ENCODE data around the gene SYNDIG1.

The SYNDIG1 gene

DNA sequence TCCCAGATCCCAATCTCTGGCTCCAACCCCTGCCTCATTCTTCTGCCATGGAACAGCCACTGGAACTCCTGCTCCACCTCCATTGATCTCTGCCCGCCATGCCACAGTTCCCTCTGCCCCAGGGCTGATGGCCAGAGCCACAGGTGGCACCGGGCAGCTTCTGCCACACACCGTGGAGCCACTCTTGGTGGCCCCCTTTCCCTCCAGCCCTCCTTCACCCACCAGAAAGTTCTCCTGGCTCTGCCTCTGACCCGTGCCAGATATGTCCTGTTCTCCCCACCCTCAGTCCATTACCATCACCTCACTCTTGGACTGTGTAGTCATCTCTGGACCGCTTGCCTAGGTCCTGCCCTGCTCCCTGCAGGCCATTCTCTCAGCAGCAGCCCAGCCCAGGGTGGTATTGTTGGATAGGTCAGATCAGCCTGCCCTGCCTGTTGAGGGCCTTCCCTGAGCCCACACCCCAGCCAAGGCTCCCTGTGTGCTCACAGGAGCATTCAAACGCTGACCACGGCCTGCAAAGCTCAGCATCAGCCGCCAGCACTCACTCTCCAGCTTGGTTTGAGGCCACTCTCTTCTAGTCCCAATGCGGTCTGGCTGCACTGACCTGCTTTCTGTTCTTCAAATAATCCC, 16.8 kb upstream of the SYNDIG1 start:
- Histone ChIP-seq H3K27me3 (peaks cover 4% of the 10 kb centered on the region), H3K4me3 (ENCODE audit: low read depth in 1 of 2, low read length in 1 of 2) (no peak overlapping the region), H3K27ac (no peak overlapping the region), H3K36me3 (no peaks in the 10 kb centered on the region), H3K4me1 (ENCODE audit: control insufficient read depth in 1 of 2, insufficient read depth in 1 of 2, low read depth in 1 of 2, low read length in 1 of 2) (no peaks in the 10 kb centered on the region), H3K9me3 (no peaks in the 10 kb centered on the region)
- TF ChIP-seq, protein P1, sequence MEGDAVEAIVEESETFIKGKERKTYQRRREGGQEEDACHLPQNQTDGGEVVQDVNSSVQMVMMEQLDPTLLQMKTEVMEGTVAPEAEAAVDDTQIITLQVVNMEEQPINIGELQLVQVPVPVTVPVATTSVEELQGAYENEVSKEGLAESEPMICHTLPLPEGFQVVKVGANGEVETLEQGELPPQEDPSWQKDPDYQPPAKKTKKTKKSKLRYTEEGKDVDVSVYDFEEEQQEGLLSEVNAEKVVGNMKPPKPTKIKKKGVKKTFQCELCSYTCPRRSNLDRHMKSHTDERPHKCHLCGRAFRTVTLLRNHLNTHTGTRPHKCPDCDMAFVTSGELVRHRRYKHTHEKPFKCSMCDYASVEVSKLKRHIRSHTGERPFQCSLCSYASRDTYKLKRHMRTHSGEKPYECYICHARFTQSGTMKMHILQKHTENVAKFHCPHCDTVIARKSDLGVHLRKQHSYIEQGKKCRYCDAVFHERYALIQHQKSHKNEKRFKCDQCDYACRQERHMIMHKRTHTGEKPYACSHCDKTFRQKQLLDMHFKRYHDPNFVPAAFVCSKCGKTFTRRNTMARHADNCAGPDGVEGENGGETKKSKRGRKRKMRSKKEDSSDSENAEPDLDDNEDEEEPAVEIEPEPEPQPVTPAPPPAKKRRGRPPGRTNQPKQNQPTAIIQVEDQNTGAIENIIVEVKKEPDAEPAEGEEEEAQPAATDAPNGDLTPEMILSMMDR (IDR thresholded peaks at IDR 0.05), result no peak

DNA sequence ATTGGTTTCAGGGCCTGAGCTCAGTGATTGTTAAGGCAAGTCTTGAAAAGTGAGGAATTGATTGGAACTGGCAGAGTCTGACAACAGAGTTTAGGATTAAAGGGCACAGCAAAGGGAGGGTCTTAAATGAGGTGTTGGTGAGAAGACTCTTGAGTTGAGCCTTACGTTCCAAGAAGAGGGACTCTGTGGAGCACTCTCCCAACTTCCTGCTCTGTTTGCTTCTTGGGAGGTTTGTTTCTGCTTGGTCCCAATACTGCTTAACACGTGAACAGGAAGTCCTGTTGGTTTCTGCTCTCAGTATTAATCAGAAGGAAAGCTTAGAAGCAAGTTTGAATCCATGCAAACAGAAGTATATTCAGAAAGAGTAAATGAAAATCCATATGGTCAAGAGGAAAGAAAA, 15.6 kb upstream of the SYNDIG1 start:
- Histone ChIP-seq H3K27me3 (peaks cover 11% of the 10 kb centered on the region), H3K4me3 (ENCODE audit: low read depth in 1 of 2, low read length in 1 of 2) (no peak overlapping the region)
- TF ChIP-seq, protein P1 (IDR thresholded peaks at IDR 0.05), result no peak

DNA sequence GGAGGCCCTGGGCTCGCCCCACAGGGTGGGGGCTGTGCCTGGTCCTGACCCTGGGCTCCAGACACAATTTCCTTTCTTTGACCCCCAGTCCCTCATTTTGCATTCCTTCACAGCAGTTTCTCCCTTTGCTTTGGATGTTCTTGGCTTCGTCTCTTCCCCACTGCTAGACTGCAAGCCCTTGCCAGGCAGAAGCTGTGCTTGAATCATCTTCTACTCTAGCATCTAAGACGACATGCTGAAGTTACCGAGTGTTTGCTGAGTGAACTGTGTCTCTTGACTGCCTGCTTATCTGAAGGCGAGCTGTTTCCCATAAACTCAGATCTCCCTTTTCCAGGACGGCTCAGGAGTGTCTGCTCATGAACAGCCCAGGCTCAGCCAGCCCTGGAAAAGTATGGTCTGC, 14.3 kb upstream of the SYNDIG1 start:
- TF ChIP-seq, protein P1 (IDR thresholded peaks at IDR 0.05), result no peak
- Histone ChIP-seq H3K4me1 (ENCODE audit: control insufficient read depth in 1 of 2, insufficient read depth in 1 of 2, low read depth in 1 of 2, low read length in 1 of 2) (no peaks in the 10 kb centered on the region), H3K27me3 (peaks cover 11% of the 10 kb centered on the region), H3K4me3 (ENCODE audit: low read depth in 1 of 2, low read length in 1 of 2) (no peak overlapping the region), H3K27ac (no peak overlapping the region), H3K36me3 (no peaks in the 10 kb centered on the region), H3K9me3 (no peaks in the 10 kb centered on the region)

More for the DNA sequence above, 15.6 kb upstream of the SYNDIG1 start:
- H3K36me3 ChIP-seq, result no peaks in the 10 kb centered on the region
- no peaks in the 10 kb centered on the region for H3K9me3 ChIP-seq
- no peak overlapping the region for H3K27ac ChIP-seq
- H3K4me1 ChIP-seq (ENCODE audit: control insufficient read depth in 1 of 2, insufficient read depth in 1 of 2, low read depth in 1 of 2, low read length in 1 of 2), result no peaks in the 10 kb centered on the region

DNA sequence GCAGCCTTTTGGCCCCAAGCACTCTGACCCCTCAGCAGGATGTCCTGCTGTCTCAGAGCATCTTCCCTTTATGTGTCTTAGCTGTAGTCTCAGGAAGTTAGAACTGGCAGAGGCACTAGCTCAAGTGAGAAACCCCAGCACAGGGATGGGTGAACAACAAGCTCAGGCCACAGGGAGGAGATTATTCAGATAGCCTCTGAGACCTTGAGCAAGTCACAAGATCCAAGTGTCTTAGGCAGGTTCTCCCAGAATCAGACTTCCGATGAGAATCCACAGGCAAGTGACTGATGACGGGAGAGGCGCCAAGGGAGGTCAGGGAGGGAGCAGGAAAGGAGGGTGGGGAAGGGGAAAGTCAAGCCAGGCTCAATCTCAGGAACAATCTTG, 13.0 kb upstream of the SYNDIG1 start:
- Histone ChIP-seq H3K27me3 (peaks cover 11% of the 10 kb centered on the region), H3K9me3 (no peaks in the 10 kb centered on the region), H3K36me3 (no peaks in the 10 kb centered on the region), H3K27ac (no peak overlapping the region), H3K4me1 (ENCODE audit: control insufficient read depth in 1 of 2, insufficient read depth in 1 of 2, low read depth in 1 of 2, low read length in 1 of 2) (no peaks in the 10 kb centered on the region), H3K4me3 (ENCODE audit: low read depth in 1 of 2, low read length in 1 of 2) (no peak overlapping the region)
- TF ChIP-seq, protein P1 (IDR thresholded peaks at IDR 0.05), result no peak

DNA sequence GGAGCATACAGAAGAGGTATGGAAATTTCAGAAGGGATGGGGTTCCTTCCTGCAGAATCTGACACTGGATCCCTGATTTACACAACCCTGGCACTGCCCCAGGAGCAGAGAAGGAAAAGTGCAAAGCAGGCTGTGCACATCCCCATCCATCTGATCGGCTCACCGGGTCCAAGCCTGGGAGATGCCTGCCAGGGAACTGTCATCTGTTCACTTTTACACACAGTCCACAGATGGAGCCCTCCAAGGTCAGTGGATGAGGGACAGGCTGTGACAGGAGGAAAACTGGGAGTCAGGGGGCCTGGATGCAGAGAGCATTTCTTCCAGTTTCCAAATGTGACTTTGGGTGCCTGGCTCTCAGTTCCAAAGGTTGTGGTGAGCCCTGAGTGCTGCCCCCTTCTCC, 11.0 kb upstream of the SYNDIG1 start:
- Histone ChIP-seq H3K36me3 (no peaks in the 10 kb centered on the region), H3K27ac (no peak overlapping the region), H3K27me3 (peaks cover 15% of the 10 kb centered on the region), H3K4me3 (ENCODE audit: low read depth in 1 of 2, low read length in 1 of 2) (no peak overlapping the region), H3K9me3 (no peaks in the 10 kb centered on the region), H3K4me1 (ENCODE audit: control insufficient read depth in 1 of 2, insufficient read depth in 1 of 2, low read depth in 1 of 2, low read length in 1 of 2) (no peaks in the 10 kb centered on the region)
- TF ChIP-seq, protein P1 (IDR thresholded peaks at IDR 0.05), result no peak

All from neutrophil (primary cell).